HepG2 (cell line): Measurements from ENCODE around the gene SRSF11. TPM values are rescaled to one million over a fixed set of nuclear protein-coding genes. Genes with fewer than 3 reads are reported as not detected.

Experiments
- AFF4 ChIP-seq: sonication (generic); formaldehyde crosslinking; IDR thresholded peaks from 2 replicates; pipeline ENCODE4 v1.4.0; 2020; ENCODE audit warnings: missing genetic modification reagents
- E2F2 ChIP-seq: sonication (generic); formaldehyde crosslinking; IDR thresholded peaks from 2 replicates; pipeline ENCODE4 v1.4.0; 2020; ENCODE audit warnings: missing genetic modification reagents, borderline replicate concordance
- HBP1 ChIP-seq: IDR thresholded peaks from 2 replicates; pipeline ENCODE4 v1.6.1; 2016; ENCODE audit warnings: low read depth, control low read depth
- IRF9 ChIP-seq: sonication (generic); formaldehyde crosslinking; IDR thresholded peaks from 2 replicates; pipeline ENCODE4 v1.8.0; 2022; ENCODE audit warnings: missing genetic modification reagents, mild to moderate bottlenecking, borderline replicate concordance
- KDM2A ChIP-seq: sonication (generic); formaldehyde crosslinking; IDR thresholded peaks from 2 replicates; pipeline ENCODE4 v1.4.0; 2020; ENCODE audit warnings: low read depth, missing genetic modification reagents, borderline replicate concordance
- MZF1 ChIP-seq: sonication (generic); formaldehyde crosslinking; IDR thresholded peaks from 2 replicates; pipeline ENCODE4 v1.8.1; 2023; ENCODE audit warnings: mild to moderate bottlenecking, missing genetic modification reagents, borderline replicate concordance
- PHB2 ChIP-seq: fragments of 450-650 bp; IDR thresholded peaks from 2 replicates; pipeline ENCODE4 v1.6.1; 2018; ENCODE audit not compliant: partially characterized antibody
- REST ChIP-seq, 2 experiments: IDR thresholded peaks; 2 replicates each; pipeline ENCODE4 v1.6.1; 2011 to 2012; ENCODE audit warnings: low read length in 2 of 2, borderline replicate concordance in 1 of 2, low read depth in 1 of 2, mild to moderate bottlenecking in 1 of 2, moderate library complexity in 1 of 2
- SRSF1 ChIP-seq: fragments of 200-400 bp; formaldehyde crosslinking; optimal IDR thresholded peaks from 2 replicates; pipeline ENCODE3; 2017; ENCODE audit warnings: mild to moderate bottlenecking, low read depth, low read length, moderate library complexity
- ZMYM2 ChIP-seq: sonication (generic); formaldehyde crosslinking; IDR thresholded peaks from 2 replicates; pipeline ENCODE4 v1.8.0; 2022; ENCODE audit warnings: mild to moderate bottlenecking, missing genetic modification reagents
- ZNF17 ChIP-seq: sonication (generic); formaldehyde crosslinking; IDR thresholded peaks from 2 replicates; pipeline ENCODE4 v1.5.0; 2020; ENCODE audit warnings: mild to moderate bottlenecking, missing genetic modification reagents
- ZNF205 ChIP-seq: IDR thresholded peaks from 2 replicates; pipeline ENCODE4 v1.6.1; 2018; ENCODE audit warnings: missing biosample characterization, missing genetic modification reagents
- ZNF230 ChIP-seq: sonication (generic); formaldehyde crosslinking; IDR thresholded peaks from 2 replicates; pipeline ENCODE4 v1.4.0; 2020; ENCODE audit warnings: mild to moderate bottlenecking, missing genetic modification reagents
- ZNF274 ChIP-seq: sonication (generic); formaldehyde crosslinking; IDR thresholded peaks from 2 replicates; pipeline ENCODE4 v1.5.1; 2020; ENCODE audit warnings: mild to moderate bottlenecking, missing genetic modification reagents
- ZNF30 ChIP-seq: sonication (generic); formaldehyde crosslinking; IDR thresholded peaks from 2 replicates; pipeline ENCODE4 v1.5.0; 2020; ENCODE audit warnings: mild to moderate bottlenecking, missing genetic modification reagents
- ZNF367 ChIP-seq: sonication (generic); formaldehyde crosslinking; IDR thresholded peaks from 2 replicates; pipeline ENCODE4 v1.4.0; 2020; ENCODE audit warnings: missing genetic modification reagents, borderline replicate concordance
- polyA plus RNA-seq, 8 experiments: library from polyadenylated mRNA; depleted of rRNA in 3 of 8; stranded (reverse) in 7 of 8; unstranded in 1 of 8; fragments of >200 nt; fragmentation: Illumina TruSeq in 4 of 8; extraction: Trizol in 4 of 8; gene quantifications; 2 replicates each; pipeline versions ENCODE4 v1.2.1 to v1.2.3, GENCODE V29; 2011 to 2016; ENCODE audit warnings: low read depth in 4 of 8, missing spikeins in 1 of 8, mixed read lengths in 1 of 8; ENCODE audit not compliant: insufficient read depth in 1 of 8
- total RNA-seq, 5 experiments: library from RNA; depleted of rRNA; stranded (reverse); fragments of >200 nt; fragmentation: Illumina TruSeq; extraction: Trizol; gene quantifications; 2 replicates each; pipeline ENCODE4 v1.2.3, GENCODE V29; 2016; ENCODE audit warnings: low read depth in 1 of 5

SRSF11 gene
- total and polyA plus RNA-seq, 2 of the 13 experiments (the other 11 are each of a cell fraction or from before 2014, with no cell fraction given), result 118 to 381 TPM

- TF ChIP-seq AFF4 (CRISPR knock-in tag) (0 out of 2 replicates have a peak, but pooled peaks have one; percentile 54), ZNF274 (CRISPR knock-in tag) (peak; percentile 54; the same call in 1 of the 2 replicates), REST (IDR thresholded peaks at IDR 0.05; ENCODE audit: borderline replicate concordance in 1 of 2, low read depth in 1 of 2, low read length in 2 of 2) (no peak; a peak in 1 of 4 replicates), ZNF17 (CRISPR knock-in tag) (no peak), KDM2A (CRISPR knock-in tag) (peak; percentile 99), PHB2 (no peak), HBP1 (CRISPR knock-in tag) (peak; percentile 58; the same call in 1 of the 2 replicates), ZMYM2 (CRISPR knock-in tag) (no peak), IRF9 (CRISPR knock-in tag) (peak; percentile 73; the same call in 1 of the 2 replicates), SRSF1 (peak; percentile 47), E2F2 (CRISPR knock-in tag) (peak; percentile 41; the same call in 1 of the 2 replicates), MZF1 (CRISPR knock-in tag) (no peak), ZNF230 (CRISPR knock-in tag) (peak; percentile 88), ZNF205 (0 out of 2 replicates have a peak, but pooled peaks have one; percentile 25), ZNF30 (CRISPR knock-in tag) (0 out of 2 replicates have a peak, but pooled peaks have one; percentile 54), ZNF367 (CRISPR knock-in tag) (no peak)
These were observed at the start of gene SRSF11 (continued) for GRCh38 chr1:70221238-70222121.
